IPS DF 4.7 (cell line): ENCODE results near the gene RET.

Experiments
- DNase-seq: peaks from one replicate; pipeline ENCODE4 v3.0.0-alpha.2; 2013; ENCODE audit warnings: low spot score; ENCODE audit errors: extremely low read depth

The RET gene

DNA sequence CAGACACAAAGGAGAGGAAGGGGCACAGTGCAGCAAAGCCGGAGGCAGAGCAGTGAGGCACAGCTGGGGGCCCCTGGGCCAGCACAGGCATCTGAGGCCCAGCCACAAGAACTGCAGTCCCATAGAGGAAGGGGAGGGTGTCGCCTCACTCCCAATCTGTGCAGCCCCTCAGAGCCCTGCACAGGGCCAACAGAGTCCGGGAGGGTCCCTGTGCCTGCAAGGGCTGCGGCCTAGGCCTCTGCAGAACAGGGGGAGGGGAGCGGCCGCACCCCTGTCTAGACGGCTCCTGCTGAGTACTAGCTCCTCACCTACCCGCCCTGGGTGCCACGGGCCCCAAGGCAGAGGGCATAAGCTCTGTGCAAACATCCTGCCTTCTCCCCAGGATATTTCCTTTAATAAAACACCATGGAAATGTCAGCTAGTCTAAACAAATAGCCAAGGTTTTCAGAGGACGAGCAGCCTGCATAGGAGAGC is 32.4 kb upstream of the RET start:
- DNase-seq: no peak

GRCh38 chr10:43044961-43045621 is 31.8 kb upstream of the RET start:
- DNase-seq: no peak

DNA sequence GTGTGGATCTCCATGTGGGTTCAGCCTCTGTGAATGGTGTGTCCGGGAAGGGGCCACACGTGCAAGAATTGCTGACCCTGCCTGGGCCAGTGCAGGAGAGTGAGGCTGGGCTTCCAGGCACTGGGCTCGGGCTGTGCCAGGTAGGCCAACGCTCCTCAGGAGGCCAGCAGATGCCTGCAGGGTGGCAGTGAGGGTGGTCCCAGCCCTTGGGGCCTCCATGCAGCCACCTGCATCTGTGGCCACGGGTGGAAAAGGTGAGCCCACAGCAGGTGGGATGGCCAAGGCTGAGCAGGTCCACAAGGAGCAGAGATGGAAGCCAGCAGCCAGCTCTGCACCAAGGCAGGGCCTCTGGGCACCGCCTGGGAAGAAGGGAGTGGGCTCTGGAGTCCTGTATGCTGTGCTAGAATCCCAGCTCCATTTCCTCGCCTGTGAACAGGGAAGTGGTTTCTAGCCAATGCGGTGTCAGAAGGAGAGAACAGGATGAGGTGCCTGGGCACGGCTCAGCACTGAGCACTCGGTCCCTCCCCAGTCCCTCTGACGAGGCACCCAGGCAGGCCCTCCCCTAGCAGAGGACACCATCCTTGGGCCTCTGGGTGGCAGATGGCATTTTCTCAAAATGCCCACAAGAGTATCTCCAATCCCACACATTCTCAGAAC is 31.1 kb upstream of the RET start:
- DNase-seq: no peak

DNA sequence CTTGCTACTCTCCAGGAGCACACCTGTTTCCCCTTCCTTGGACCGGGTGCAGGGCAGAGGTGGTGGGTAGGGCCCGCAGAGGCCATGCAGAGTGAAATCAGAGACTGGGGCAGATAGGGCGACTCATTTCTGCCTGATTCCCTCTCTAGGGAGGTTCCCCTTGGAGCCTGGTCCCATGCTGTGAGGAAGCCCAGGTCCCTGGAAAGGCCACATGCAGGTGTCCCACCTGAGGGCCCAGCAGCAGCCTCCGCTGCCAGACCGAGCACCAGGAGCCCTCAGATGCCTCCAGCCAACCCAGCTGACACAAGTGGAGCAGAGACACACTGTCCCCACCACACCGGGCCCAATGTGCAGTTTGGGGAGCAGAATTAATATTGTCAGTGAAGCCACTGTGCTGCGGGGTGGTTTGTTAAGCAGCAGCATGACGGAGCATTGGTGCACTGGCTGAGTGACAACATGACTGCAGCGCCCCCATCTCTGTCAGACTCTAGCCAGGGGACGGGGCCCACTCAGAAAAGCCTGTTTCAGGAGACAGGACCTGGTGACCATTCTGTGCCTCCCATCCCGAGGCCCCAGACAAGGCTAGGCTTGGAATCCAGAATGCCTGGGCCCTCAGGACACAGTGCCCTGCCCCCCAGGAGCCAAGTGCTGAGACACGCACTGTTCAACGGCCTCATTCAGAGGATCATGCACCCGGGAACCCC is 30.4 kb upstream of the RET start:
- no peak for DNase-seq

GRCh38 chr10:43047288-43047970 is 29.4 kb upstream of the RET start:
- no peak for DNase-seq

DNA sequence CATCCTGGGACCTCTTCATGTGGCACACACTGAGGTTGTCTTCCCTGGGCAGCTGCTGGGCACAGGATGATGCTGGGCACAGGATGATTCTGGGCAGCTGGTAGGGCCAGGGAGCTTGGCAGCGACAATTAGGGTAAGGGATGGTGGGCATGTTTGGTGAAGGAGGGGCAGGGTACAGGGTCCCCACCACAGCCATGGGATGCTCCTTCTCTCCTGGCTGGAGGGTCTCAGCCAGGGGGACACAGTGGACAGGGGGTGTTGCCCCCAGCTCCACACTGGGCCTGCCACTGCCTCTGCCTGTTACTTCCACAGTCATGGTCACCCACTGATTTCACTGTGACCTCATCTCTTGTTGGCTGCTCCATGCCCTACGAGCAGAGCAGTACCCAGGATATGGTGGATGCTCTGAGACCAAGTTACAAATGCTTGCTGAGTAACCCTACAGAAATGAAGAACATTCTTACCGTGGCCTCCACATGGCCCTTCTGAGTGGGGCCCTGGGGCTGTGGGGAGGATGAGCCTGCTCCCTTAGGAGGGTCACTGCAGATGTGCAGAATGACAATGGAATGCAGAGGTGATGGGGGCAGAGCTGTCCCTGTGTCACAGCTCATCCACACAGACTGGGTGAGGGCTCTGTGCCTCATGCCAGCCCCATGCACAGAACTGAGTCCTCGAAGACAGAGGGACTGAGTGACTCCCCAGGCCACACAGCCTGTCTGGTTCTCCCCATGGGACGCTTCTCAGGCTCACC is 28.4 kb upstream of the RET start:
- no peak for DNase-seq

DNA sequence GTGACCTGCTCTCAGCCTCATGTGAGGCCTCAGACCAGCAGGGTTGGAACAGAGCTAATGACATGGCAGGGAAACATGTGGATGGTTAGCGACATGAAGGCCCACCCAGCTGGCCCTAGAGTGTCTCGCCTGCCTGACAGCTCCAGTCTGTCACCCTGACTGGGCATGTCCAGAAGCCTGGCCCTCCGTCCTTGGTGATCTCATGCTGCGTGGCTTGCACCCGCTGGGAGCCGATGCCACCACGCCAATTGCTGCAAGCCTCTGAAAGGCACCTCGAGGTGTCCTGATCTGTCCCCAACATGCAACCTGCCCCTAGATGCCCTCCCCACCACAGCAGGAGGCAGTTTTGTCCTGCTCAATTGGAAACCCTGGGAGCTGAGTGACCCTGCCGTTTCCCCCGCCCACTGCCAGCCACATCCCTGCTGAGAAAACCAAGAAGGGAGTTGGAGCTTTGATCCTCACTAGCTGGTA is 27.8 kb upstream of the RET start:
- DNase-seq: no peak

GRCh38 chr10:43050011-43050410 is 26.9 kb upstream of the RET start:
- DNase-seq: no peak

- no peak for DNase-seq
Measured at GRCh38 chr10:43053825-43054224, 23.0 kb upstream of the RET start.

DNA sequence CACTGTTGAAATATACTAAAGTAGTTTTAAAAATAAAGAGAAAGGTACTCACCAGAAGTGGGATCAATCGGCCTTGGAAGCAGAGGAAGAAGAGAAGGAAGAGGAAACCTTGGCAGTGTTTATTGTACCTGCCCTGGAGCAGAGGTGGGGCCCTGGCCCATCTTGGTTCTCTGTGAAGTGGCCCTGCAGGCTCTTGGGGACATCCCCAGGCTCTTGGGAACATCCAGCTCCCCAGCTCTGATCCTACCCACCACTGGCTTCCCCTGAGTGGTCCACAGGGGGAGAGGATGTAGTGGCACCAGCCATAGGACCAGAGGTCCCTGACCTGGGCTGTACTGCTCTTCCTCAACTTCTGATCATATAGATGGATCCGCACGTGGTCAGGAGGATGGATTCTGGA is 22.3 kb upstream of the RET start:
- no peak for DNase-seq

DNA sequence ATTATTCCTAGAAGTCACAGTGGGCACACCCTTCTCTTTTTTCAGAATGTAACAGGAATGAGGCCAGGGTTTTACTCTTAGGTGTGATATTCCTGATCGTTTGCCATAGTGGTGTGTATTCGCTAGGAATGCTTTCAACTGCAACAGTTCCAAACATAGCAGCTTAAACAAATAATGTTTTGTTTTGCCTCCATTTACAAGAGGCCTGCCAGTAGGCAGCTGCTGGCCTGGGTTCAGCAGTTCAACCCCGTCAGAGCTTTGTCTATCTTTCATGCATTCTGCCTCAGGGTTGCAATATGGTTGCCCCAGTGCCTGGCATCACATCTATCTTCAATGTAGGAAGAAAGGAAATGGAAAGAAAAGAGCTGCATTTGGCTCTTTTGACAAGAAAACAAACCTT is 21.7 kb upstream of the RET start:
- DNase-seq: no peak

- no peak for DNase-seq
Measured at GRCh38 chr10:43055991-43056567, 20.8 kb upstream of the RET start.

DNA sequence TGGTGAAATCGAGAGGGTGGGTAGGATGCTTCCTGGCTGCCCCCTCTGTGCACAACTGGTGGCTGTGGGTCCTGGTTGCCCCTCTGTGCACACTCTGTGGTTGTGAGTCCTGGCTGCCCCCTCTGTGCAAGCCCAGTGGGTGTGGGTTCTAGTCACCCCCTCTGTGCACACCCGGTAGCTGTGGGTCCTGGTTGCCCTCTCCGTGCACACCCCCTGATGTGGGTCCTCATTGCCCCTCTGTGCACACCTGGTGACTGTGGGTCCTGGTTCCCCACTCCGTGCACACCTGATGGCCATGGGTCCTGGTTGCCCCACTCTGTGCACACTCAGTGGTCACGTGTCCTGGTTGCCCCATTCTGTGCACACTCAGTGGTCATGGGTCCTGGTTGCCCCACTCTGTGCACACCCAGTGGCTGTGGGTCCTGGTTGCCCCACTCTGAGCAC is 20.3 kb upstream of the RET start:
- DNase-seq: no peak

GRCh38 chr10:43057231-43057711 is 19.6 kb upstream of the RET start:
- DNase-seq: no peak

DNA sequence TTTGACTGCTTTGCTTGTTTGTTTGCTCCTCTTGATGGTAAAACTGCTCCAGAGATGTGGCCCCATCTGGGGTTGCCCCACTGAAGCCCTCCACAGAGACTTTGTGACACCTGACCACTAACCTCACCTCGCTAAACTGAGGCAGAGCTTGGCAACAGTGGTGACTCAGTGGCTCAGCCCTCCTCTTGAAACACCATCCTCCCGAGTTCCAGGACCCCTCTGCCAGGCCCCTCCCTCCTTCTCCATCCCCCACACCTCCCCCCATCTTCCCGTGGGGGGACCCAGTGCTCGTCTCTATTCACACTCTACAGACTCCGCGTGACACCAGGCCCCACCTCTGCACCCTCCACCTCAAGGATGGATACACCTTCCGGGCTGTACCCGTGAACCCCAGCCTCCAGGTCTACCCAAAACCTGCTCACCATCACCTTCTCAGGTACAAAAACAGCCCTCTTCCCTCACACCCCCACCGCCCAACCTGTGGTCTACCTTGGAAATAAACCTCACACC is 19.0 kb upstream of the RET start:
- DNase-seq: no peak

DNA sequence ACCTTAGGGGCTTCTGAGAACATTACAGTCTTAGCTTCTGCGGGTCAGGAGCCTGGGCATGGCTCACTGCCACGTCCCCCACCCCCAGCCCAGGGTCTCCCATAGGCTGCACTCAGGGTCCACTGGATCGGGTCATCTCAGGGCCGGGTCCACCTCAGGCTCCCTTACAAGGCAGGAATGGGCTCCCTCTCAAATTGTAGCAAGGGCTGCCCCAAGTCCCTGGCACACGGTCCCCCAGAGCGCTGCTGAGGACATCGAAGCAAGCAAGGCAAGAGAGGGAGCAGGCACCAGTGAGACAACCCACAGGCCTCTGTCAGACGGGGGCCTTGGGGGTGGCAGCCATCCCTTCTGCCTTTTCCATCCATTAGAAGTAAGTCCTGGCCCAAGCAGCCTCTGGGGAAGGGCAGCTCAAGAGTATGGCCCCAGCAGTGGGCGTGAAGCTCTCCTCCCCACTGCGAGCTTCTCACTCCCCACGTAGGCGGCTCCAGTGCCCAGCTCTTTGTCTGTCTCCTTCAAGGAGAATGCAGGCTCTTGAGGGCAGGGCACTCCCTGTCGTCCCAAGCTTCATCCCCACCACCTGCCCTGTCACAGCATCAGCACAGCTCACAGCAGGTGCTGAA is 18.0 kb upstream of the RET start:
- no peak for DNase-seq

GRCh38 chr10:43059336-43059720 is 17.5 kb upstream of the RET start:
- DNase-seq: no peak

GRCh38 chr10:43059828-43060227 is 17.0 kb upstream of the RET start:
- DNase-seq: no peak

DNA sequence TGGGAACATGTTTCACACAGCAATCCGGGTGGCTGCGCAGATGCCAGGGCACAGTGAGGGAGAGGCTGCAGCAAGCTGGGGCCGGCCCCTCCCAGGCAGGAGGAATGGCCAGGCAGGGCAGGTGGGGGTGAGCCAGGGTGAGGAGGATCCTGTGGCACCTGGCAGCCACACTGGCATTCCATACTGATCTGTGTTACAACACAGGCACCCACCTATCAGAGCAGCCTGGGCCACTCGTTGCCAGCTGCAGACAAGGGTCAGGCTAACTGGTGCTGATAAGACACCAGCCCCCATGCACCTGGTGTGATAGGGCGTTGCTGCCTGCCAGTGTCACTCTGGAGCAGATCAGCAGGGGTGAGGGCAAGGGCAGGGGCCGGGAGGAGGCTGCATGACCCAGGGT is 16.6 kb upstream of the RET start:
- no peak for DNase-seq

GRCh38 chr10:43061331-43061730 is 15.5 kb upstream of the RET start:
- no peak for DNase-seq
